ENCODE results near the gene GIT1. TPM values are rescaled to one million over a fixed set of nuclear protein-coding genes. Genes with fewer than 3 reads are reported as not detected.

GIT1 gene
- total and polyA plus RNA-seq, 2 experiments from 2014 or later, result 20.0 to 46.3 TPM

GRCh38 chr17:29549177-29549923 is 40.1 kb downstream of the GIT1 start:
- Histone ChIP-seq H2AFZ (no peak overlapping the region), H4K20me1 (ENCODE audit: insufficient read depth, poor library complexity, severe bottlenecking) (no peaks in the 10 kb centered on the region), H3K27me3 (no peaks in the 10 kb centered on the region), H3K4me1 (ENCODE audit: insufficient read depth) (no peaks in the 10 kb centered on the region), H3K27ac (no peak overlapping the region), H3K36me3 (replicated peaks; ENCODE audit: insufficient read depth, low read depth) (no peaks in the 10 kb centered on the region), H3K4me2 (no peak overlapping the region), H3K9me3 (ENCODE audit: low read depth) (no peaks in the 10 kb centered on the region), H3K9me2 (replicated peaks; ENCODE audit: insufficient read depth) (no peaks in the 10 kb centered on the region), H3K79me2 (no peaks in the 10 kb centered on the region), H3K4me3 (no peak overlapping the region)
- WGBS (ENCODE audit: low lambda C conversion rate, missing lambda C conversion rate), result 50% methylated on average over 5 of the region's 5 CpGs
- DNase-seq (ENCODE audit: low spot score), result peak; percentile 22
- TF ChIP-seq EZH2 (IDR thresholded peaks at IDR 0.05; ENCODE audit: borderline replicate concordance) (no peak), EZH2phosphoT487 (IDR thresholded peaks at IDR 0.05; ENCODE audit: low read depth, severe bottlenecking, unreplicated experiment) (no peak)
- TF ChIP-seq, protein P1, sequence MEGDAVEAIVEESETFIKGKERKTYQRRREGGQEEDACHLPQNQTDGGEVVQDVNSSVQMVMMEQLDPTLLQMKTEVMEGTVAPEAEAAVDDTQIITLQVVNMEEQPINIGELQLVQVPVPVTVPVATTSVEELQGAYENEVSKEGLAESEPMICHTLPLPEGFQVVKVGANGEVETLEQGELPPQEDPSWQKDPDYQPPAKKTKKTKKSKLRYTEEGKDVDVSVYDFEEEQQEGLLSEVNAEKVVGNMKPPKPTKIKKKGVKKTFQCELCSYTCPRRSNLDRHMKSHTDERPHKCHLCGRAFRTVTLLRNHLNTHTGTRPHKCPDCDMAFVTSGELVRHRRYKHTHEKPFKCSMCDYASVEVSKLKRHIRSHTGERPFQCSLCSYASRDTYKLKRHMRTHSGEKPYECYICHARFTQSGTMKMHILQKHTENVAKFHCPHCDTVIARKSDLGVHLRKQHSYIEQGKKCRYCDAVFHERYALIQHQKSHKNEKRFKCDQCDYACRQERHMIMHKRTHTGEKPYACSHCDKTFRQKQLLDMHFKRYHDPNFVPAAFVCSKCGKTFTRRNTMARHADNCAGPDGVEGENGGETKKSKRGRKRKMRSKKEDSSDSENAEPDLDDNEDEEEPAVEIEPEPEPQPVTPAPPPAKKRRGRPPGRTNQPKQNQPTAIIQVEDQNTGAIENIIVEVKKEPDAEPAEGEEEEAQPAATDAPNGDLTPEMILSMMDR (IDR thresholded peaks at IDR 0.05; ENCODE audit: poor library complexity), result no peak

- 82% methylated on average over 1 of the region's 1 CpG for WGBS (ENCODE audit: low lambda C conversion rate, missing lambda C conversion rate)
- Histone ChIP-seq H3K27me3 (no peaks in the 10 kb centered on the region), H3K9me2 (replicated peaks; ENCODE audit: insufficient read depth) (no peaks in the 10 kb centered on the region), H4K20me1 (ENCODE audit: insufficient read depth, poor library complexity, severe bottlenecking) (no peaks in the 10 kb centered on the region), H2AFZ (no peak overlapping the region), H3K4me1 (ENCODE audit: insufficient read depth) (no peaks in the 10 kb centered on the region), H3K79me2 (no peaks in the 10 kb centered on the region), H3K4me3 (no peak overlapping the region), H3K27ac (no peak overlapping the region), H3K4me2 (no peak overlapping the region), H3K9me3 (ENCODE audit: low read depth) (no peaks in the 10 kb centered on the region), H3K36me3 (replicated peaks; ENCODE audit: insufficient read depth, low read depth) (no peaks in the 10 kb centered on the region)
- no peak for TF ChIP-seq EZH2 (IDR thresholded peaks at IDR 0.05; ENCODE audit: borderline replicate concordance)
- TF ChIP-seq, protein P1 (IDR thresholded peaks at IDR 0.05; ENCODE audit: poor library complexity), result no peak
- TF ChIP-seq EZH2phosphoT487 (IDR thresholded peaks at IDR 0.05; ENCODE audit: low read depth, severe bottlenecking, unreplicated experiment), result no peak
- DNase-seq (ENCODE audit: low spot score), result no peak
Measured at GRCh38 chr17:29546830-29547229, 42.6 kb downstream of the GIT1 start.

DNA sequence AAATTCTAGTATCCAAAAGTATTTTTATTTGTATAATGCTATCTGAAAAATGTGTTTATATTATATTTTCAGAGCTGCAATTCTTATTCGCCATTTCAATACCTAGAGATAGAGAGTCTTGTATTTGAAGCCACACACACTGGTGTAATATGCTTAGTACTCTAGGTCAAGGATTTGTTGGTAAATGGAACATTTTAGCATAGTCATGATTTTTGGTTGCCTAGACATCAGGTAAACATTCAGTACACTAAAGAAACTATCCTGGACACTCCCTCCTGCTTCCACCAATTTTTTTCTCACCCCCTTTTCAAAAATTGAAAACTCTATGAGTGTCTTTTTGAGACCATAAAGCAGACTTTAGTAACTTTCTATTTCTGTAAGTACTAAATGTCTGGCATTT is 43.4 kb downstream of the GIT1 start:
- no peak overlapping the region for H3K4me2 ChIP-seq
- no peak overlapping the region for H3K4me3 ChIP-seq
- H4K20me1 ChIP-seq (ENCODE audit: insufficient read depth, poor library complexity, severe bottlenecking), result no peaks in the 10 kb centered on the region
- no peak overlapping the region for H3K27ac ChIP-seq
- H3K79me2 ChIP-seq, result no peaks in the 10 kb centered on the region
- WGBS (ENCODE audit: low lambda C conversion rate, missing lambda C conversion rate), result 92% methylated on average over 1 of the region's 1 CpG
- peak; percentile 7 for DNase-seq (ENCODE audit: low spot score)
- H2AFZ ChIP-seq, result no peak overlapping the region
- TF ChIP-seq EZH2 (IDR thresholded peaks at IDR 0.05; ENCODE audit: borderline replicate concordance), result no peak
- TF ChIP-seq, protein P1 (IDR thresholded peaks at IDR 0.05; ENCODE audit: poor library complexity), result no peak
- H3K9me2 ChIP-seq (replicated peaks; ENCODE audit: insufficient read depth), result no peaks in the 10 kb centered on the region
- H3K9me3 ChIP-seq (ENCODE audit: low read depth), result no peaks in the 10 kb centered on the region
- no peaks in the 10 kb centered on the region for H3K27me3 ChIP-seq
- no peaks in the 10 kb centered on the region for H3K36me3 ChIP-seq (replicated peaks; ENCODE audit: insufficient read depth, low read depth)
- H3K4me1 ChIP-seq (ENCODE audit: insufficient read depth), result no peaks in the 10 kb centered on the region

Data from hepatocyte (in vitro differentiated cells).